Measurements from ENCODE around the gene DYTN. TPM values are rescaled to one million over a fixed set of nuclear protein-coding genes. Genes with fewer than 3 reads are reported as not detected.

The DYTN gene
- total RNA-seq, 1 donor from 2014 or later, result not detected

DNA sequence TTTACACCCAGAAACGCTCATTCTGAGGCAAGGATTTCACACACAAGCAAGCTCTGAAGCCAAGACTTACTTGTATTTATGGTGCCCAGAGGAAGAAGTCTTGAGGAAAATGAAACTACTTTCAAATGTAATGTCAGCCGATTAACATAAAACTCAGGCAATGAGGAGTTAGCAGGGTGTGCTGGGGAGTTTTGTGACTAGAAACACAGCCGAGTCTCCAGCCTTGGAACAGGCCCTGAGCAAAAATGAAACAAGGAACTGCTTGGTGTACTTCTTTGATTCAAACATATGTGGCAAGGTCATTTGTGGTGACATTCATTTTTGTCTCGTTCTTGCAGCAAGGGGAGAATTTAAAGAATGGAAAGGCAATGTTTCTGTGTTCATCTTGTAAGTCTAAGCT is 4.5 kb downstream of the DYTN start:
- intact Hi-C loops (cut with DNase I), result no loop called here
- TF ChIP-seq, protein P1, sequence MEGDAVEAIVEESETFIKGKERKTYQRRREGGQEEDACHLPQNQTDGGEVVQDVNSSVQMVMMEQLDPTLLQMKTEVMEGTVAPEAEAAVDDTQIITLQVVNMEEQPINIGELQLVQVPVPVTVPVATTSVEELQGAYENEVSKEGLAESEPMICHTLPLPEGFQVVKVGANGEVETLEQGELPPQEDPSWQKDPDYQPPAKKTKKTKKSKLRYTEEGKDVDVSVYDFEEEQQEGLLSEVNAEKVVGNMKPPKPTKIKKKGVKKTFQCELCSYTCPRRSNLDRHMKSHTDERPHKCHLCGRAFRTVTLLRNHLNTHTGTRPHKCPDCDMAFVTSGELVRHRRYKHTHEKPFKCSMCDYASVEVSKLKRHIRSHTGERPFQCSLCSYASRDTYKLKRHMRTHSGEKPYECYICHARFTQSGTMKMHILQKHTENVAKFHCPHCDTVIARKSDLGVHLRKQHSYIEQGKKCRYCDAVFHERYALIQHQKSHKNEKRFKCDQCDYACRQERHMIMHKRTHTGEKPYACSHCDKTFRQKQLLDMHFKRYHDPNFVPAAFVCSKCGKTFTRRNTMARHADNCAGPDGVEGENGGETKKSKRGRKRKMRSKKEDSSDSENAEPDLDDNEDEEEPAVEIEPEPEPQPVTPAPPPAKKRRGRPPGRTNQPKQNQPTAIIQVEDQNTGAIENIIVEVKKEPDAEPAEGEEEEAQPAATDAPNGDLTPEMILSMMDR (IDR thresholded peaks at IDR 0.05), result no peak
- no peaks in the 10 kb centered on the region for H3K4me1 ChIP-seq
- H3K9me3 ChIP-seq, result no peaks in the 10 kb centered on the region
- H3K4me3 ChIP-seq, result no peak overlapping the region
- H3K27ac ChIP-seq, result no peak overlapping the region
- H3K36me3 ChIP-seq, result no peaks in the 10 kb centered on the region
- no peaks in the 10 kb centered on the region for H3K27me3 ChIP-seq
- DNase-seq (ENCODE audit: low spot score in 2 of 2), result no peak

DNA sequence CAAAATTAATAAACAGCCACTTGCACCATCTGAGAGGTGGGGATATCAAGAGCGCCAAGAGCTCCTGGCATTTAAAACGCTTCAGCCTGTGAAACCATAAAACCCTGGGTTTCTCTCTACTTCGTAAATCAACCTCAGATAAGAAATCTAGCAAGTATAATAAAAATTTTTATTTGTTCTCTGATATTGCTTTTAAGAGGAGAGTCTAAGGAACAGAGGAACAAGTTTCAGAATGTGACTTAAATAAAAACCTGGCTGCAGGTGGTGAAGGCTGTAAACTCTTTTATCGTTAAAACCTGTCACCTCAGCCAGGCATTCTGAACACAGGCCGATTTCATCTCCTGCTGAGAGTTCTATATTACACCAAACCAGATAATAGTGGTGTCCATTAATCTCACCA is 9.9 kb downstream of the DYTN start:
- no peaks in the 10 kb centered on the region for H3K4me1 ChIP-seq
- no peak overlapping the region for H3K4me3 ChIP-seq
- H3K36me3 ChIP-seq, result no peaks in the 10 kb centered on the region
- H3K9me3 ChIP-seq, result no peaks in the 10 kb centered on the region
- no peaks in the 10 kb centered on the region for H3K27me3 ChIP-seq
- no peak overlapping the region for H3K27ac ChIP-seq
- TF ChIP-seq, protein P1 (IDR thresholded peaks at IDR 0.05), result no peak
- DNase-seq (ENCODE audit: low spot score in 2 of 2), result no peak
- intact Hi-C loops (cut with DNase I), result no loop called here

DNA sequence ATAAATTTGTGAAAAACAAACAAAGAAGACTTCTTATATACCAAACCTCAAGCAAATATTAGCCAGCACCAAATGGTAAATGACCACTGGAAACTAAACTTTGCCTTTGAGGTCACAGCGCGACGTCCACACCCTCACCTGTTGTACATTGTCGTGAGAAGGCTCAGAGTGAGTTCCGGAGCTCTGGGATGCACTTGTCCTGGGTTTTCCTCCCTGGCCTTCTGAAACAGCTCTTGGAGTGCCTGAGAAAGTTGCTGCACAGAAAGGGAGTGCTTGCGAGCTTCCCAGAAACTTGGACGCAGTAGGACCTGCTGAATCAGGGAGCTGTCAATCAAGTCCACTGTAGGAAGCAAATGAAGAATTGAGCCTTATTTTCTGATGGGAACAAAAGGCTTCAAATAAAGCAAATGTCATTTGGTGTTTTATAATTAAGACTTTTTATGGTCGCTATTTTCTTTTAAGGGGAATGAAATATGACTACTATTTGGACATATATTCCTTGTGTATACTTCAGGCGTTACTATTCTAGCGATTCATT is 11.0 kb downstream of the DYTN start:
- no peaks in the 10 kb centered on the region for H3K4me1 ChIP-seq
- no peak for DNase-seq (ENCODE audit: low spot score in 2 of 2)
- H3K4me3 ChIP-seq, result no peak overlapping the region
- TF ChIP-seq, protein P1 (IDR thresholded peaks at IDR 0.05), result no peak
- intact Hi-C loops (cut with DNase I), result no loop called here
- no peaks in the 10 kb centered on the region for H3K9me3 ChIP-seq
- H3K36me3 ChIP-seq, result no peaks in the 10 kb centered on the region
- H3K27me3 ChIP-seq, result no peaks in the 10 kb centered on the region
- H3K27ac ChIP-seq, result no peak overlapping the region

DNA sequence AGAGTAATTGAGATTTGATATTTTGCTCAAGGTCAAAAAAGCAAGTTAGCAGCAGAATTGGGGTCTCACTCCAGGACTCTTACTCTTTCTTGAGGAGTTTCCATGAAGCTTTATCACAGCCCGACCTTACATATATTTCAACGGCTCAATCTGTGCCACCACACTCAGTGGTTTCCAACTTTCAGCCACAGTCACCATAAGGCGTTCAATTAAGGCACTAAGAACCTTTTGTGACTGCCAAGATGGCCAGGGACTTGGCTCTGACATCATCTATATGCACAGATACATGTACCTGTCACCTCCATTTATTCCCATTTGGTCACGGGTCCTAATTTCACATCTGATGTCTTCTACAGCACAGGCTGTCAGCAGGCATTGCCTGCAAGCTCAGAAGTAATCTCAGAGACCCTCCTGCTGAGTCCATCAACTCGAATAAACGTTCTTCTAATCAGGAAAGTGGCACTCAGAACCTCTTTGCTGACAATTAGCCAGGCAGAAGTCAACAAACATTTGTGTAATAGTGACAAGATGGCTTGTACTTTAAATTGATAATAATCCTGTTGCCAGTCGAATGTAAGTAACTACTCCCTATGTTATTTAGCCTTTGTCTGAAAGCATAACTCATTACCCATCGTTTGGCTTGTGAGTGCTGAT is 16.1 kb downstream of the DYTN start:
- no peaks in the 10 kb centered on the region for H3K4me1 ChIP-seq
- no peaks in the 10 kb centered on the region for H3K27me3 ChIP-seq
- H3K9me3 ChIP-seq, result no peaks in the 10 kb centered on the region
- H3K27ac ChIP-seq, result no peak overlapping the region
- H3K4me3 ChIP-seq, result no peak overlapping the region
- TF ChIP-seq, protein P1 (IDR thresholded peaks at IDR 0.05), result no peak
- H3K36me3 ChIP-seq, result no peaks in the 10 kb centered on the region
- intact Hi-C loops (cut with DNase I), result no loop called here
- DNase-seq (ENCODE audit: low spot score in 2 of 2), result no peak

DNA sequence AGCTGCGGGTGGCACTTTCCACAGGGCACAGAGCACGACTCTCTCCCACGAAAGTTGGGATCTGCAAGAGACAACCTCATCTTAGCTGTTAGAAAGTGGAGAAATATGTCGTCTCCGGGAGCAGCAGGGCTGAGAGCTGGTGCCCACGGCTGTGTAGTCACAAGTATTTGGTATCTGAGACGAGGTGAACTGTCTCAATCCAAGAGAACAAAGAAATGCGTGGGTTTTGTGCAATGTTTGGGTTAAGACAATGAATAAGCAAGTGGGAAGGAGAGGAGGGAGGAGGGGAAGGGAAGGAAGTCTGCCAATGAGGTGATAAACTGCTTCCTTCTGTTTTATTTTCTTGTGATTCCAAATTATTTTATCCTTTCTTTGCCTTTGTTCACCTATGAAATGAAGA is 18.0 kb downstream of the DYTN start:
- no peaks in the 10 kb centered on the region for H3K9me3 ChIP-seq
- TF ChIP-seq, protein P1 (IDR thresholded peaks at IDR 0.05), result no peak
- intact Hi-C loops (cut with DNase I), result no loop called here

More for the DNA sequence above, 18.0 kb downstream of the DYTN start:
- H3K27ac ChIP-seq, result no peak overlapping the region
- H3K4me3 ChIP-seq, result no peak overlapping the region
- DNase-seq (ENCODE audit: low spot score in 2 of 2), result no peak
- H3K4me1 ChIP-seq, result no peaks in the 10 kb centered on the region
- no peaks in the 10 kb centered on the region for H3K36me3 ChIP-seq
- no peaks in the 10 kb centered on the region for H3K27me3 ChIP-seq

All from ascending aorta (tissue), 2 donors.